HCT116 (cell line): Measurements from ENCODE around the gene CYGB. TPM values are rescaled to one million over a fixed set of nuclear protein-coding genes. Genes with fewer than 3 reads are reported as not detected.

Experiments used
- ATAC-seq: fragments of 200-7000 bp; cut with Tn5 transposase; 2 replicates; pipeline ENCODE4 v1.9.1; 2020; ENCODE audit warnings: mild to moderate bottlenecking, moderate library complexity
- BruUV-seq: library from RNA; stranded (reverse); fragments of 400-500 nt; replicated peaks from 2 replicates; lab custom pipeline; 2021; lab: Mats Ljungman, UMichigan
- CTCF ChIA-PET: fragments of 300-600 bp; sonication (Branson Sonifier 250); formaldehyde crosslinking; loops from one replicate; lab custom pipeline; 2021; ENCODE audit warnings: antibody characterized with exemption; lab: Charles Lee
- POLR2A ChIA-PET: fragments of 300-600, 350-600 bp; sonication (Branson Sonifier 250); formaldehyde crosslinking; loops from one replicate; lab custom pipeline; 2021; ENCODE audit warnings: antibody characterized with exemption; lab: Charles Lee
- RAD21 ChIA-PET, 2 experiments: fragments of 300-600 bp; sonication (Branson Sonifier 250); formaldehyde crosslinking; loops; one replicate each; lab custom pipeline; 2023; ENCODE audit warnings: low total read pairs in 2 of 2; ENCODE audit not compliant: uncharacterized antibody in 2 of 2, unreplicated experiment in 2 of 2, low non-redundant PET in 1 of 2; lab: Charles Lee
- DNase-seq: peaks from one replicate; pipeline ENCODE4 v3.0.0-alpha.2; 2010; ENCODE audit warnings: low read depth, low spot score
- H2AFZ ChIP-seq: fragments of 200-600 bp; shearing (Covaris generic), sonication (generic); 2 replicates; pipeline ENCODE4 v1.6.1; 2017; ENCODE audit warnings: low read depth, mixed run types, mixed read lengths, antibody characterized with exemption, low read length; ENCODE audit not compliant: poor library complexity, severe bottlenecking
- H3K27ac ChIP-seq: 2 replicates; pipeline ENCODE4 v1.5.1; 2012; ENCODE audit warnings: low read depth, low read length
- H3K27me3 ChIP-seq: fragments of 200-600 bp; sonication (generic); 2 replicates; pipeline ENCODE4 v1.6.1; 2016; ENCODE audit warnings: mixed run types, low read length, mixed read lengths; ENCODE audit not compliant: insufficient read depth
- H3K36me3 ChIP-seq, 2 experiments: fragments of 200-500 bp in 1 of 2; fragments of 200-600 bp in 1 of 2; sonication (Bioruptor generic) in 1 of 2; sonication (generic) in 1 of 2; 2 replicates each; pipeline versions ENCODE4 v1.5.1 to v1.6.1; 2014 to 2016; ENCODE audit warnings: low read length in 2 of 2, inconsistent platforms in 1 of 2, mixed read lengths in 1 of 2, mixed run types in 1 of 2; ENCODE audit not compliant: insufficient read depth in 2 of 2, control insufficient read depth in 1 of 2
- H3K4me1 ChIP-seq, 2 experiments: fragments of 200-600 bp in 1 of 2; sonication (generic) in 1 of 2; 2 replicates each; pipeline versions ENCODE4 v1.5.1 to v1.6.1; 2012 to 2017; ENCODE audit warnings: low read length in 2 of 2, inconsistent platforms in 1 of 2, mild to moderate bottlenecking in 1 of 2, mixed read lengths in 1 of 2, mixed run types in 1 of 2, moderate library complexity in 1 of 2; ENCODE audit not compliant: insufficient read depth in 2 of 2, control insufficient read depth in 1 of 2
- H3K4me2 ChIP-seq: fragments of 200-600 bp; sonication (generic); 2 replicates; pipeline ENCODE4 v1.6.1; 2017; ENCODE audit warnings: mixed run types, low read length, mixed read lengths
- H3K4me3 ChIP-seq, 2 experiments: fragments of 200-600 bp in 1 of 2; sonication (generic) in 1 of 2; replicated peaks in 1 of 2; 2 replicates each; pipeline ENCODE4 v1.5.1; 2011 to 2016; ENCODE audit warnings: low read length in 2 of 2, control low read depth in 1 of 2, low read depth in 1 of 2, mild to moderate bottlenecking in 1 of 2, mixed read lengths in 1 of 2, mixed run types in 1 of 2
- H3K79me2 ChIP-seq: fragments of 200-600 bp; sonication (generic); 2 replicates; pipeline ENCODE4 v1.6.1; 2017; ENCODE audit warnings: mild to moderate bottlenecking, mixed run types, low read length, moderate library complexity, mixed read lengths; ENCODE audit not compliant: insufficient read depth
- H3K9ac ChIP-seq: fragments of 200-600 bp; sonication (generic); 2 replicates; pipeline ENCODE4 v1.6.1; 2016; ENCODE audit warnings: low read length, mixed read lengths
- H3K9me2 ChIP-seq: fragments of 200-600 bp; sonication (generic), shearing (Covaris generic); 2 replicates; pipeline ENCODE4 v1.6.1; 2017; ENCODE audit warnings: mixed run types, mild to moderate bottlenecking, moderate library complexity; ENCODE audit not compliant: insufficient read depth
- H3K9me3 ChIP-seq, 2 experiments: fragments of 200-500 bp in 1 of 2; fragments of 200-600 bp in 1 of 2; sonication (Bioruptor generic) in 1 of 2; sonication (generic) in 1 of 2; 2 replicates each; pipeline ENCODE4 v1.6.1; 2014 to 2017; ENCODE audit warnings: low read length in 2 of 2, mixed read lengths in 2 of 2, inconsistent platforms in 1 of 2, low read depth in 1 of 2, mild to moderate bottlenecking in 1 of 2, mixed run types in 1 of 2, moderate library complexity in 1 of 2; ENCODE audit not compliant: control insufficient read depth in 1 of 2, insufficient read depth in 1 of 2
- H4K20me1 ChIP-seq: fragments of 200-600 bp; sonication (generic), shearing (Covaris generic); 2 replicates; pipeline ENCODE4 v1.6.1; 2017; ENCODE audit warnings: mixed run types, mild to moderate bottlenecking, moderate library complexity; ENCODE audit not compliant: insufficient read depth
- CEBPB ChIP-seq: IDR thresholded peaks from 2 replicates; pipeline ENCODE4 v1.6.1; 2012; ENCODE audit warnings: low read depth
- EGR1 ChIP-seq: IDR thresholded peaks from 2 replicates; pipeline ENCODE4 v1.6.1; 2012; ENCODE audit warnings: low read depth
- ELF1 ChIP-seq: IDR thresholded peaks from 2 replicates; pipeline ENCODE4 v1.6.1; 2012; ENCODE audit warnings: low read depth, borderline replicate concordance
- EZH2phosphoT487 ChIP-seq: fragments of 200-600 bp; IDR thresholded peaks from 2 replicates; pipeline ENCODE4 v1.6.1; 2018; ENCODE audit warnings: antibody characterized with exemption, borderline replicate concordance
- MAX ChIP-seq: IDR thresholded peaks from 2 replicates; pipeline ENCODE4 v1.6.1; 2012
- POLR2AphosphoS5 ChIP-seq: IDR thresholded peaks from 2 replicates; pipeline ENCODE4 v1.6.1; 2011; ENCODE audit warnings: mild to moderate bottlenecking, low read depth, low read length, moderate library complexity
- SIN3A ChIP-seq: IDR thresholded peaks from 2 replicates; pipeline ENCODE4 v1.6.1; 2012; ENCODE audit warnings: low read depth
- ZFX ChIP-seq: fragments of 450-650 bp; IDR thresholded peaks from 2 replicates; pipeline ENCODE4 v1.6.1; 2017
- intact Hi-C: fragments of 100-400 bp; cut with micrococcal nuclease; formaldehyde crosslinking; loops from 2 replicates; pipeline ENCODE4 v1.10.0; 2022
- total RNA-seq: library from RNA; stranded (reverse); gene quantifications from one replicate; pipeline ENCODE4 v1.2.1, GENCODE V29; 2021; ENCODE audit not compliant: unreplicated experiment

Gene CYGB
- total RNA-seq, 1 experiment from 2014 or later, result 0.66 TPM

GRCh38 chr17:76570457-76570856 lies 32.9 kb upstream of the CYGB start:
- DNase-seq, result no peak
- TF ChIP-seq ELF1, result no peak
- no peak for TF ChIP-seq ZFX
- TF ChIP-seq MAX, result no peak
- H4K20me1 ChIP-seq, result peaks cover 18% of the 10 kb centered on the region; the same call in 1 of the 2 replicates
- ChIA-PET POLR2A (interaction anchor here (0.8 kb wide), 1 partner anchor 42 kb away, joined by 3 read pairs; no protein-coding TSS in a partner anchor), CTCF (interaction anchor here (1.2 kb wide), 1 partner anchor 9 kb away, joined by 3 read pairs; no protein-coding TSS in a partner anchor), RAD21 (no interaction called here)
- ATAC-seq, result no peak
- no peak overlapping the region for H3K4me2 ChIP-seq
- no peaks in the 10 kb centered on the region for H3K9me2 ChIP-seq
- H3K27ac ChIP-seq, result peak overlapping the region; percentile 7; the same call in 1 of the 2 replicates
- H3K36me3 ChIP-seq, result peaks cover 0 to 18% of the 10 kb centered on the region in 2 experiments; a peak in 2 of 4 replicates
- BruUV-seq, result no TSS peak
- intact Hi-C loops, result no loop called here
- H2AFZ ChIP-seq, result no peak overlapping the region
- H3K9ac ChIP-seq, result no peak overlapping the region
- H3K4me3 ChIP-seq, result no peak overlapping the region
- H3K27me3 ChIP-seq, result no peaks in the 10 kb centered on the region
- H3K9me3 ChIP-seq, result no peaks in the 10 kb centered on the region
- H3K4me1 ChIP-seq, result peaks cover 0 to 25% of the 10 kb centered on the region in 2 experiments; a peak in 1 of 4 replicates
- peaks cover 7% of the 10 kb centered on the region; the same call in 1 of the 2 replicates for H3K79me2 ChIP-seq

- POLR2A ChIA-PET, result interaction anchor here (0.8 kb wide), 2 partner anchors 21 to 42 kb away, joined by 3 read pairs; no protein-coding TSS in a partner anchor
Measured at GRCh38 chr17:76569607-76570279, 32.2 kb upstream of the CYGB start.

More at GRCh38 chr17:76569607-76570279, 32.2 kb upstream of the CYGB start:
- peaks cover under 1 to 25% of the 10 kb centered on the region in 2 experiments; a peak in 3 of 4 replicates for H3K36me3 ChIP-seq
- peaks cover 15% of the 10 kb centered on the region; the same call in 1 of the 2 replicates for H3K79me2 ChIP-seq
- H3K4me2 ChIP-seq, result no peak overlapping the region
- intact Hi-C loops, result no loop called here
- TF ChIP-seq SIN3A (no peak), EZH2phosphoT487 (no peak), POLR2AphosphoS5 (0 out of 2 replicates have a peak, but pooled peaks have one; percentile 26), ELF1 (no peak), EGR1 (no peak), CEBPB (no peak)
- H3K27me3 ChIP-seq, result no peaks in the 10 kb centered on the region
- RAD21 ChIA-PET, result no interaction called here
- H2AFZ ChIP-seq, result no peak overlapping the region
- peaks cover 0 to 25% of the 10 kb centered on the region in 2 experiments; a peak in 1 of 4 replicates for H3K4me1 ChIP-seq
- H3K27ac ChIP-seq, result peak overlapping the region; percentile 7; the same call in 1 of the 2 replicates
- H3K4me3 ChIP-seq, result no peak overlapping the region
- peak; percentile 30 for ATAC-seq
- no peaks in the 10 kb centered on the region for H3K9me3 ChIP-seq
- H3K9ac ChIP-seq, result no peak overlapping the region
- peaks cover 22% of the 10 kb centered on the region; the same call in 1 of the 2 replicates for H4K20me1 ChIP-seq
- no peaks in the 10 kb centered on the region for H3K9me2 ChIP-seq
- no peak for DNase-seq
- CTCF ChIA-PET, result no interaction called here
- no TSS peak for BruUV-seq
